ENCODE data around the gene PROK1.

DNA sequence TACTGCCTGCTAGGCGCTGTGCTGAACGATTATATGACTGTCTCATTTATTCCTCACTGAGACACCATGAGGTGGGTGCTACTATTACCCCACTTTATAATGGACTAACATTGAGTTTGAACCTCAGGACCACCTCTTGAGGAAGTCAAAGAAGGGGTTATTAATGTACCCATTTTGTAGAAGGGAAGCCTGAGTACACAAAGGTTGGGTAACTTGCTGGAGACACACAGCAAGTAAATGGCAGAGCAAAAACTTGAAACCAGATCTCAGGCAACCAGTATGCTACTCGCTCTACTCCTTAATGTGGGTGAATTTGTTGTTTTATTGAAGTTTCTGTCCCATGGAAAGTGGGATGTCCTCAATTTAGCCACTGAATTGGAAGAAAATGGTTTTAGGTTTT lies 37.9 kb downstream of the PROK1 start:
- TF ChIP-seq, protein P1, sequence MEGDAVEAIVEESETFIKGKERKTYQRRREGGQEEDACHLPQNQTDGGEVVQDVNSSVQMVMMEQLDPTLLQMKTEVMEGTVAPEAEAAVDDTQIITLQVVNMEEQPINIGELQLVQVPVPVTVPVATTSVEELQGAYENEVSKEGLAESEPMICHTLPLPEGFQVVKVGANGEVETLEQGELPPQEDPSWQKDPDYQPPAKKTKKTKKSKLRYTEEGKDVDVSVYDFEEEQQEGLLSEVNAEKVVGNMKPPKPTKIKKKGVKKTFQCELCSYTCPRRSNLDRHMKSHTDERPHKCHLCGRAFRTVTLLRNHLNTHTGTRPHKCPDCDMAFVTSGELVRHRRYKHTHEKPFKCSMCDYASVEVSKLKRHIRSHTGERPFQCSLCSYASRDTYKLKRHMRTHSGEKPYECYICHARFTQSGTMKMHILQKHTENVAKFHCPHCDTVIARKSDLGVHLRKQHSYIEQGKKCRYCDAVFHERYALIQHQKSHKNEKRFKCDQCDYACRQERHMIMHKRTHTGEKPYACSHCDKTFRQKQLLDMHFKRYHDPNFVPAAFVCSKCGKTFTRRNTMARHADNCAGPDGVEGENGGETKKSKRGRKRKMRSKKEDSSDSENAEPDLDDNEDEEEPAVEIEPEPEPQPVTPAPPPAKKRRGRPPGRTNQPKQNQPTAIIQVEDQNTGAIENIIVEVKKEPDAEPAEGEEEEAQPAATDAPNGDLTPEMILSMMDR (optimal IDR thresholded peaks at IDR 0.05 in 1 of 3, IDR thresholded peaks at IDR 0.05 in 1 of 3, conservative IDR thresholded peaks at IDR 0.05 in 1 of 3; ENCODE audit: extremely low read depth in 1 of 3, insufficient read depth in 2 of 3, low read length in 3 of 3): no peak
- no peak for TF ChIP-seq EZH2 (IDR thresholded peaks at IDR 0.05; ENCODE audit: low read length)

Measured in keratinocyte (primary cell).